NB4 (cell line): ENCODE results near the gene TNNT3.

Source experiments
- POLR2A ChIP-seq: IDR thresholded peaks from 2 replicates; pipeline ENCODE4 v1.6.1; 2011; ENCODE audit warnings: mild to moderate bottlenecking; ENCODE audit not compliant: insufficient read length; ENCODE audit errors: extremely low read depth
- TF ChIP-seq, protein P1 (sequence below): IDR thresholded peaks from one replicate; pipeline ENCODE4 v1.5.1; 2012; ENCODE audit warnings: low read depth, low read length

DNA sequence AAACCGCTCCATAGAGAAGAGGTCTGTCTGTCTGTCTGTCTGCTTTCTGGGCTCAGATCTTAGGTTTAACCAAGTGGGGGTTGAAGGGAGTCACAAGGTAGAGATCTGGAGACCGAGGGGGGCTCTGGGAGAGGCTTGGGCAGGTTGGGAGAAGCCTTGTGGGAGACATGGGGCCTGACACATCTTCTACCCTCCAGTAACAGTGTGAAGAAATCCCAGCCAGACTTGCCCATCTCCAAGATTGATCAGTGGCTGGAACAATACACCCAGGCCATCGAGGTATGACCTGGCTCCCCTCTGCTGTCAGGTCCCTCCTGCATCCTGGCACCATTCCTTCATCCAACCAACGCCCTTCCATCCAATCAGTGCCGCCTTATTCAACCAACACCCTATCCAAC, 35.2 kb upstream of the TNNT3 start:
- TF ChIP-seq, protein P1, sequence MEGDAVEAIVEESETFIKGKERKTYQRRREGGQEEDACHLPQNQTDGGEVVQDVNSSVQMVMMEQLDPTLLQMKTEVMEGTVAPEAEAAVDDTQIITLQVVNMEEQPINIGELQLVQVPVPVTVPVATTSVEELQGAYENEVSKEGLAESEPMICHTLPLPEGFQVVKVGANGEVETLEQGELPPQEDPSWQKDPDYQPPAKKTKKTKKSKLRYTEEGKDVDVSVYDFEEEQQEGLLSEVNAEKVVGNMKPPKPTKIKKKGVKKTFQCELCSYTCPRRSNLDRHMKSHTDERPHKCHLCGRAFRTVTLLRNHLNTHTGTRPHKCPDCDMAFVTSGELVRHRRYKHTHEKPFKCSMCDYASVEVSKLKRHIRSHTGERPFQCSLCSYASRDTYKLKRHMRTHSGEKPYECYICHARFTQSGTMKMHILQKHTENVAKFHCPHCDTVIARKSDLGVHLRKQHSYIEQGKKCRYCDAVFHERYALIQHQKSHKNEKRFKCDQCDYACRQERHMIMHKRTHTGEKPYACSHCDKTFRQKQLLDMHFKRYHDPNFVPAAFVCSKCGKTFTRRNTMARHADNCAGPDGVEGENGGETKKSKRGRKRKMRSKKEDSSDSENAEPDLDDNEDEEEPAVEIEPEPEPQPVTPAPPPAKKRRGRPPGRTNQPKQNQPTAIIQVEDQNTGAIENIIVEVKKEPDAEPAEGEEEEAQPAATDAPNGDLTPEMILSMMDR, result no peak
- no peak for TF ChIP-seq POLR2A
